Measurements from ENCODE around the gene PIK3C2G.

GRCh38 chr12:18382236-18382885, 121.0 kb downstream of the PIK3C2G start:
- TF ChIP-seq POU6F1 (CRISPR knock-in tag; IDR thresholded peaks at IDR 0.05; ENCODE audit: borderline replicate concordance, low read depth) (no peak), PATZ1 (CRISPR knock-in tag; IDR thresholded peaks at IDR 0.05; ENCODE audit: borderline replicate concordance) (no peak), ZFP3 (CRISPR knock-in tag; IDR thresholded peaks at IDR 0.05) (no peak), TCF4 (CRISPR knock-in tag; IDR thresholded peaks at IDR 0.05; ENCODE audit: borderline replicate concordance) (no peak), ZC3H10 (CRISPR knock-in tag; IDR thresholded peaks at IDR 0.05) (no peak), ESRRG (CRISPR knock-in tag; IDR thresholded peaks at IDR 0.05) (no peak), SNAI2 (CRISPR knock-in tag; IDR thresholded peaks at IDR 0.05) (no peak), ZFP30 (CRISPR knock-in tag; IDR thresholded peaks at IDR 0.05) (no peak), ARNTL (CRISPR knock-in tag; IDR thresholded peaks at IDR 0.05; ENCODE audit: borderline replicate concordance, low read depth) (no peak), ZNF70 (CRISPR knock-in tag; IDR thresholded peaks at IDR 0.05) (no peak), CREB5 (CRISPR knock-in tag; IDR thresholded peaks at IDR 0.05; ENCODE audit: low read depth) (no peak)

Measured in SK-N-SH treated with all-trans-retinoic acid at 6 μM for 48 hours (cell line).